Thymus (tissue), 11 donors: ENCODE data around the gene GNA12. TPM values are rescaled to one million over a fixed set of nuclear protein-coding genes. Genes with fewer than 3 reads are reported as not detected.

Source experiments
- DNase-seq, 9 donors: peaks; one replicate each; pipeline ENCODE4 v3.0.0-alpha.2; 2013; ENCODE audit warnings: low spot score in 9 of 9, low read depth in 6 of 9, missing footprints in 1 of 9
- H3K27ac ChIP-seq, 2 donors: one replicate each; pipeline ENCODE4 v1.5.1; 2013; ENCODE audit warnings: control low read depth in 1 of 2, low read depth in 1 of 2, low read length in 1 of 2, mild to moderate bottlenecking in 1 of 2, moderate library complexity in 1 of 2
- H3K27me3 ChIP-seq, 2 donors: one replicate each; pipeline ENCODE4 v1.5.1; 2013; ENCODE audit warnings: low read length in 1 of 2; ENCODE audit not compliant: control insufficient read depth in 2 of 2, insufficient read depth in 1 of 2
- H3K36me3 ChIP-seq, 2 donors: one replicate each; pipeline ENCODE4 v1.5.1; 2013; ENCODE audit warnings: low read length in 1 of 2, mild to moderate bottlenecking in 1 of 2, moderate library complexity in 1 of 2; ENCODE audit not compliant: control insufficient read depth in 2 of 2, insufficient read depth in 2 of 2
- H3K4me1 ChIP-seq, 2 donors: one replicate each; pipeline ENCODE4 v1.5.1; 2013; ENCODE audit warnings: low read length in 2 of 2; ENCODE audit not compliant: control insufficient read depth in 2 of 2, insufficient read depth in 2 of 2
- H3K4me3 ChIP-seq, 2 donors: one replicate each; pipeline ENCODE4 v1.5.1; 2013; ENCODE audit warnings: low read length in 2 of 2, control low read depth in 1 of 2, mild to moderate bottlenecking in 1 of 2
- H3K9me3 ChIP-seq, 2 donors: one replicate each; pipeline ENCODE4 v1.5.1; 2013; ENCODE audit warnings: low read length in 1 of 2, mild to moderate bottlenecking in 1 of 2; ENCODE audit not compliant: control insufficient read depth in 2 of 2, insufficient read depth in 1 of 2
- WGBS: extraction: QIAGEN DNeasy Blood & Tissue Kit; methylation state at CpG from one replicate; pipeline ENCODE4 v1.1.7; 2013; 5-methylcytosine and 5-hydroxymethylcytosine counted together
- polyA plus RNA-seq: library from polyadenylated mRNA; stranded (reverse); fragments of 200-250 nt; gene quantifications from one replicate; pipeline ENCODE4 v1.2.3, GENCODE V29; 2013
- total RNA-seq: library from RNA; stranded (reverse); fragments of 120-200 nt; gene quantifications from one replicate; pipeline ENCODE4 v1.2.4, GENCODE V29; 2013
- donor health status: healthy.

Gene GNA12
- total and polyA plus RNA-seq, 2 donors: 4.4 to 11.9 TPM

DNA sequence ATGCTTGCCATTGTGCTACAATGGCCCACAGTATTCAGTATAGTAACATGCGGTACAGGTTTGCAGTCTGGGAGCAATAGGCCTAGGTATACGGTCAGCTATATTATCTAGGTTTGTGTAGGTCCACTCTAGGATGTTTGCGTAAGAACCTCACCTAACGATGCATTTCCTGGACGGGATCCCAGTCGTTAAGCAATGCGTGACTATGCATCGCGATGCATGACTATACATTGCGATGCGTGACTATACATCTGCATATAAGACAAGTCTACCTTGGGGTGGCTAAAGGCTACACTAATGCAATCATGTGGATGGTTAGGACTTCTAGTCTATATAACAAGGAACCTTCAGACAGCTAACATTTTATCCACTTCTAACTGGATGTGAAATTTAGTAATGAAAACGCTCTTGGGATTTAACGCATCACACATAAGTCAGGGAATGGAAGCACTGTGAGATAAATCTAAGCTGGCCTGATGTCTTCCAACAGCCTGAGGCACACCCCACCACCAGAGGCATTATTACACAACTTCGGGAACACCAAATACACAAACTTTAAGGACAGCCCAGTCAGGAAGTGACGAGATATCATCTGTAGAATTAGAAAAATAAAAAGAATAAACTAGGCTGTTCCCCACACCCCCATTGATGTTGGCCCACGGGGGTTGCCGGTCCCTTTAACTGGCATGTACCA, 9.2 kb downstream of the GNA12 start:
- Histone ChIP-seq H3K27ac (no peak overlapping the region), H3K4me3 (no peak overlapping the region), H3K27me3 (no peaks in the 10 kb centered on the region), H3K4me1 (no peaks in the 10 kb centered on the region), H3K9me3 (no peaks in the 10 kb centered on the region), H3K36me3 (no peaks in the 10 kb centered on the region)
- no peak for DNase-seq
- 97% methylated on average over 17 of the region's 17 CpGs for WGBS

DNA sequence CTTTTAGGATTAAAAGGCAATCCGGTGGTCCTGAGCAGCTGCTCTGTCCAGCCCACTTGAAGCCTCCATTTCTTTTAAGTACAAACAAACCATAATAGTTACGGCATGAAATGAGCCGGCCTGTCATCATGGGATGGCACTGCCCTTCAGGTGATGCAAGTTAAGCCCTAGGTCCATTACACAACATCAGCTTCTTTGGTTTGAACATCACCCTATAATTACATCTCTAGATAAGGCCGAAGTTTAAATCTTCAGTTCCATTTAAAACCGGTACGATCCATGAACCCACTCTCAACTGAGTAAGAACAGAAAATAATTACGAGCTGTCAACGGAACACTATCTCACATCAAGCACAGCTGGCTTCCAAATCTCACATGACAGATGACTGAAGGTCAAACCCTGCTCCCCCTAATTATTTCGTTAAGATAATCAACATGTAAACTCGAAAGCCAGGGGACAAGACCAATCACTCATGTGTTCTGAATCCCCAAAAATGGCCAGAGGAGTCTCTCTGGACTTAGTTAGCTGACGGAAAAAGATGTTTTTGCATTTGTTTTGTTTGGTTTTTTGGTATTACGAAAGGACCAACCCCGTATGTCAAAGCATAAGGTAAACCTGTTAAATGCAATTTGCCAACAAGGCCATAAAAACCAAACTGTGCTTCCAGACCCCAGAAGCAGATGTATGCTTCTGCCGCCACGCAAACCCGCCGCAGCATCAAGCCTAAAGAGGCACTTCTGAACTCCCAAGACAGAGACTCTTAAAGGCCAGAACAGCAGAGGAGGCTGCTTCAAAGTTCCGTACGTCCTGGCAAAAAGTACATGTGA, 10.8 kb downstream of the GNA12 start:
- no peaks in the 10 kb centered on the region for H3K4me1 ChIP-seq
- no peaks in the 10 kb centered on the region for H3K36me3 ChIP-seq
- H3K27me3 ChIP-seq: no peaks in the 10 kb centered on the region
- H3K9me3 ChIP-seq: no peaks in the 10 kb centered on the region
- H3K4me3 ChIP-seq: no peak overlapping the region
- no peak overlapping the region for H3K27ac ChIP-seq
- no peak for DNase-seq
- 97% methylated on average over 19 of the region's 19 CpGs for WGBS

DNA sequence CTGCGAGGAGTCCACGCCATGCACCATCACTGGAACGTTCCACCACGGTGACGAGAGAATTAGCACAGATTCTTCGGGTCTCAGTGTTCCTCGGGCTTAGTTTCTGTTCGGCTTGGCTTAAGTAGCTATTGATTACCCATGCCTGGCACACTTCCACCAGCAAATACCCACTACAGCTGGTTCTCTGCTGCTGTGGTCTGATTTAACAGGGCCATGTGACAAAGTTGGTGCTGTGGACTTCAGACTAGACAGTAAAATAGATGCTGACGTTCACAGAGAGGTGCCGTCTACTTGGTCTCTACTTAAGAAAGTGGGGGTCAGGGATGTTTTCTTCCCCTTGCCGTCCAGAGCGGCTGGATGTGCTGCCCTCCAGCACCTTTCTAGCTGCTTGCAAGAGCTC, 11.6 kb downstream of the GNA12 start:
- H3K27me3 ChIP-seq: no peaks in the 10 kb centered on the region
- H3K27ac ChIP-seq: no peak overlapping the region
- DNase-seq: no peak
- WGBS: 98% methylated on average over 12 of the region's 12 CpGs
- no peaks in the 10 kb centered on the region for H3K36me3 ChIP-seq
- no peak overlapping the region for H3K4me3 ChIP-seq
- H3K9me3 ChIP-seq: no peaks in the 10 kb centered on the region
- no peaks in the 10 kb centered on the region for H3K4me1 ChIP-seq

DNA sequence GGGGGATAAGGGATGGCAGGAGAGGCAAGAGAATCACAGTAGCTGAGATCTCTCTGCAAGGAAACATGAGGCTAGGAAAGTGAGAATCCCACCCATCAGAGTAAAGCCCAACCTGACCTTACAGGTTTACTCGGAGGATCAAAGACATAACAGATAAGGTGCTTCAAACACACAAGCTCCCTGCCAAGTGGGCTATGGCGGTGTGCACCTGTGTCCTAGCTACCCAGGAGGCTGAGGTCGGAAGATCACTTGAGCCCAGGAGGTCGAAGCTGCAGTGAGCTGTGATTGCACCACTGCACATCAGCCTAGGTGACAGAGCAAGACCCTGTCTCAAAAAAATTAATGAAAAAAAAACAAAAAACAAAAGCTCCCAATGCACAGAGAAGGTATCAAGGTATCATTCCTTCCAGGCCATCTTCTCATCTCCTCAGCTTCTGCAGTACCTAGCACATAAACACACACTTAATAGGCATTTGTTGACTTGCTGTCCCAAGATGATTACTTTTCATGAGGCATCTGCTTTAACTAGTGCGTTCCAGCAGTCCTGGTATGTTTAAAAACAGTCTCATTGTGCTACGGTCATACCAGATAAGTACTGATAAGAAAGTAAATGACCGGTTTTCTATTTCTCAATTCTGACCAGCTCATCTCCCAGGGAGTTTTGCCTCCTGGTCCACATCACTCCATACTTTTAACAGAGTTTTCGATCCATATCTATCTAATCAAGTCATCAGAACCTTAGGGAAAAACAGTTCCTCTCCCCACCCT, 13.3 kb downstream of the GNA12 start:
- no peaks in the 10 kb centered on the region for H3K4me1 ChIP-seq
- H3K9me3 ChIP-seq: no peaks in the 10 kb centered on the region
- no peaks in the 10 kb centered on the region for H3K27me3 ChIP-seq
- H3K4me3 ChIP-seq: no peak overlapping the region
- no peak overlapping the region for H3K27ac ChIP-seq
- H3K36me3 ChIP-seq: no peaks in the 10 kb centered on the region
- 90% methylated on average over 8 of the region's 8 CpGs for WGBS
- DNase-seq: no peak

DNA sequence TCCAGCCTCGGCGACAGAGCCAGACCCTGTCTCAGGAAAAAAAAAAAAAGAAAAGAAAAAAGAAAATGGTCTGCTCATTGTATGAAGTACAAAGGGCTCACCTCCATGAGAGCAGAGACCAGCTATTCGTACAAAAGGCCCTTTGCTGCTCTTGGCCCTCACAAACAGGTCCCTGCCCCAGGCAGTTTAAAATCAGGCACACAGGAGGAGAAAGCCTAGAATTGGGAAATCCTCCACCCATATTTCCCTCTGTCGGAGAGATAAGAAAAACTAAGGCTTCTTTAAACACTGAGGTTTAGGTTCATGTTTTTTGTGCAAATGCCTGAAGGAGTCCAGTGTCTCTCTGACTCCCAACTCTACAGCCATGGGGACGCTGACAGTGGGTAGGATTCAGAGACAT, 15.1 kb downstream of the GNA12 start:
- Histone ChIP-seq H3K4me1 (peaks cover 0 to 3% of the 10 kb centered on the region in 2 donors), H3K4me3 (no peak overlapping the region), H3K36me3 (no peaks in the 10 kb centered on the region), H3K9me3 (no peaks in the 10 kb centered on the region), H3K27ac (no peak overlapping the region), H3K27me3 (no peaks in the 10 kb centered on the region)
- 97% methylated on average over 5 of the region's 5 CpGs for WGBS
- no peak for DNase-seq

DNA sequence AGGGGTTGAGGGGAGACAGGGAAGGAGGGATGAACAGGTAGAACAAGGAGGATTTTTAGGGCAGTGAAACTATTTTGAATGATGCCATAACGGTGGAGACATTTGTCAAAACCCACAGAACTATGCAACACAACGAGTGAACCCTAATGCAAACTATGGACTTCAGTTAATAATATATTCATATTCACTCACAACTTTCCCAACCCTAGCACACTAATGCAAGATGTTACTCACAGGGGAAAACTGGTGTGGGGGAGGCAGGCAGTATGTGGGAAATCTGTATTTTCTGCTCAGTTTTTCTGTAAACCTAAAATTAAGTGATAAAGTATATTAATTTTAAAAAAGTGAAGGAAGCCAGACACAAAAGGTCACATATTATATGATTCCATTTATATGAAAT, 17.3 kb downstream of the GNA12 start:
- H3K9me3 ChIP-seq: no peaks in the 10 kb centered on the region
- H3K27me3 ChIP-seq: no peaks in the 10 kb centered on the region
- no peak for DNase-seq
- peaks cover 0 to 4% of the 10 kb centered on the region in 2 donors for H3K4me1 ChIP-seq
- no peak overlapping the region for H3K4me3 ChIP-seq
- WGBS: 96% methylated on average over 2 of the region's 2 CpGs
- H3K27ac ChIP-seq: no peak overlapping the region
- no peaks in the 10 kb centered on the region for H3K36me3 ChIP-seq

DNA sequence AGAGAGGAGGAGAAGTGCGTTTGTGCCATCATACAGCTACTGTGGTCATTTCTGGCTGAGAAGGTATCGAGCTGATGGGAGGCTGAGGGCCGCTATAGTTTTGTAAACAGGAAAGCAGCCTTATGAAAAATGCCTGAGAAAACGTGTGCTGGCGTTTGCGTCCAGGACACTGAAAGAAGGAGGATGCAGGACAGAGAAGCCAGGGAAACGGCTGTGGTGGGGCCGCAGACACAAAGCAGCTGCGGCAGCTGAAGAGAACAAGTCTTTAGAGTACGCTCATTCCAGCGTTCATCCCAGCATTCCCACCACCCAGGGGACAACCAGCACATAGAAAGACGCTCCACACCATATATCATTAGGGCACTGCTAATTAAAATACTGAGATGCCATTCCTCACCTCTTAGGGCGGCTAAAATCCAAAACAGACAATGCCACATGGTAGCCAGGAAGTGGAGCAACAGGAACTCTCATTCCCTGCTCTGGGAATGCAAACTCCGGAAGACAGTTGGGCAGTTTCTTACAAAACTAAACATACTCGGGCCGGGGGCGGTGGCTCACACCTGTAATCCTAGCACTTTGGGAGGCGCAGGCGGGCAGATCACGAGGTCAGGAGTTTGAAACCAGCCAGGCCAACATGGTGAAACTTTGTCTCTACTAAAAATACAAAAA, 18.4 kb downstream of the GNA12 start:
- no peaks in the 10 kb centered on the region for H3K36me3 ChIP-seq
- H3K4me1 ChIP-seq: peaks cover 0 to 12% of the 10 kb centered on the region in 2 donors
- no peaks in the 10 kb centered on the region for H3K9me3 ChIP-seq
- H3K27ac ChIP-seq: no peak overlapping the region
- H3K4me3 ChIP-seq: no peak overlapping the region
- no peak for DNase-seq
- 96% methylated on average over 20 of the region's 20 CpGs for WGBS
- no peaks in the 10 kb centered on the region for H3K27me3 ChIP-seq

DNA sequence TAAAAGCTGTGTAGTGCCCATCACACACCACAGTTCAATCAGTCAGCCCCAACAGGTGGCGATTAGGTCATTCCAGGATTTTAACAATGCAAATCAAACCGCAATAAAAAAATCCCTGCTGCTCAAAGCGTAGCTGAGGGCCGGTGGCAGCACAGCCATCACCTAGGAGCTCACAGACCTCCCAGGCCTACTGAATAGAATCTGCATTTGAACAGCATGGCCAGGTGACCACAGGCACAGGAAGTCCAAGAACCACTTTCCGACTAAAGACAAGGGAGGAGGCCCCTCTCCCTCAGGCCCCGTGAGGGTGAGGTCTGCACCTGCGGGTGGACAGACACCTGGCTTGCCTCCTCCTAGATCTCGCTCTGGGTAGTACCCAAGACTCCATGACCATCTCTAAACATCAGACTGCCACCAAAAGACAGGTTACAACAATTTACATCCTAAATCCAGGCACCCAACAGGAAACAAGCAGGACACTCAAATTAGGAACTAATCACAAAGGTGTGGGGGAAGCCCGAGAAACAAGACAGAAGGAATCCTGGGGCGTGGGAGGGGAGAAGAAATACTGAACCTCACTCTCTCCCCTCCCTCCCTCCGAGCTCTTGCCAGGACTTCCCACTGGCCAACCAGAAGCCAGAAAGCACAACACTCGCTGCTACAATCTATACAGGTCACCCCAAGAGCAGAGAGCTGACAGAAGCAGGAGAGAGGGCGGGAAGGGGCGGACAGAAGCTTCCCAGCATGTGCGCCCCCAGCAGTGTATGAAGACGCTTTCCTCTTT, 19.2 kb downstream of the GNA12 start:
- H3K27me3 ChIP-seq: no peaks in the 10 kb centered on the region
- WGBS: 81% methylated on average over 16 of the region's 16 CpGs
- H3K9me3 ChIP-seq: no peaks in the 10 kb centered on the region
- H3K4me3 ChIP-seq: no peak overlapping the region
- no peaks in the 10 kb centered on the region for H3K36me3 ChIP-seq
- no peak for DNase-seq
- peaks cover 0 to 12% of the 10 kb centered on the region in 2 donors for H3K4me1 ChIP-seq
- no peak overlapping the region for H3K27ac ChIP-seq
